Aorta (tissue), 5 donors: Measurements from ENCODE around the gene TEKT2. TPM values are rescaled to one million over a fixed set of nuclear protein-coding genes. Genes with fewer than 3 reads are reported as not detected.

ENCODE experiments used
- ATAC-seq: fragments of 200-7000 bp; cut with Tn5 transposase; one replicate; pipeline ENCODE4 v1.9.1; 2022; ENCODE audit warnings: moderate library complexity; ENCODE audit not compliant: low FRiP score
- DNase-seq, 2 donors: peaks; one replicate each; pipeline ENCODE4 v3.0.0-alpha.2; 2020
- H3K27ac ChIP-seq, 2 donors: one replicate each; pipeline ENCODE4 v1.5.1; 2013; ENCODE audit warnings: low read length in 2 of 2, mild to moderate bottlenecking in 2 of 2, moderate library complexity in 2 of 2, control low read depth in 1 of 2, inconsistent platforms in 1 of 2, low read depth in 1 of 2
- H3K27me3 ChIP-seq, 2 donors: one replicate each; pipeline ENCODE4 v1.6.1; 2013; ENCODE audit warnings: control low read depth in 1 of 2, low read length in 1 of 2, mild to moderate bottlenecking in 1 of 2, moderate library complexity in 1 of 2; ENCODE audit not compliant: insufficient read depth in 2 of 2, control insufficient read depth in 1 of 2
- H3K36me3 ChIP-seq, 2 donors: one replicate each; pipeline ENCODE4 v1.6.1; 2013; ENCODE audit warnings: control low read depth in 1 of 2, low read length in 1 of 2, mild to moderate bottlenecking in 1 of 2; ENCODE audit not compliant: insufficient read depth in 2 of 2, control insufficient read depth in 1 of 2
- H3K4me1 ChIP-seq, 2 donors: one replicate each; pipeline ENCODE4 v1.6.1; 2013; ENCODE audit warnings: low read length in 2 of 2, control low read depth in 1 of 2, mild to moderate bottlenecking in 1 of 2, moderate library complexity in 1 of 2; ENCODE audit not compliant: insufficient read depth in 2 of 2, control insufficient read depth in 1 of 2
- H3K4me3 ChIP-seq, 2 donors: one replicate each; pipeline ENCODE4 v1.5.1; 2013; ENCODE audit warnings: low read length in 2 of 2, control low read depth in 1 of 2, mild to moderate bottlenecking in 1 of 2
- H3K9me3 ChIP-seq: one replicate; pipeline ENCODE4 v1.6.1; 2013; ENCODE audit warnings: mild to moderate bottlenecking, low read length; ENCODE audit not compliant: control insufficient read depth
- WGBS, 2 donors: extraction: QIAGEN DNeasy Blood & Tissue Kit; methylation state at CpG; one replicate each; pipeline ENCODE4 v1.1.7; 2013; 5-methylcytosine and 5-hydroxymethylcytosine counted together
- intact Hi-C, 2 donors: fragments of 100-400 bp; cut with DNase I; formaldehyde crosslinking; loops; one replicate each; pipeline versions ENCODE4 v1.14.2 to v1.15.0; 2022
- polyA plus RNA-seq, 2 donors: library from polyadenylated mRNA; stranded (reverse); fragments of 200-250 nt; gene quantifications; one replicate each; pipeline ENCODE4 v1.2.3, GENCODE V29; 2013
- total RNA-seq, 2 donors: library from RNA; stranded (reverse); fragmentation: NEBNext Ultra II Directional; extraction: Animal tissue kit (Norgen Biotek cat#: 25700); gene quantifications; one replicate each; pipeline ENCODE4 v1.2.1, GENCODE V29; 2021
- donor health status: healthy with polysubstance abuse.
- donor health status: Bipolar disorder and iron deficiency.
- donor health status: DM: no; HTN: no; CAD: no.
- donor health status: DM: no; HTN: no; CAD: no.
- donor health status: DM: yes; HTN: yes; CAD: no.

Gene TEKT2
- total and polyA plus RNA-seq, 4 donors = 0.82 TPM; not detected in 3

DNA sequence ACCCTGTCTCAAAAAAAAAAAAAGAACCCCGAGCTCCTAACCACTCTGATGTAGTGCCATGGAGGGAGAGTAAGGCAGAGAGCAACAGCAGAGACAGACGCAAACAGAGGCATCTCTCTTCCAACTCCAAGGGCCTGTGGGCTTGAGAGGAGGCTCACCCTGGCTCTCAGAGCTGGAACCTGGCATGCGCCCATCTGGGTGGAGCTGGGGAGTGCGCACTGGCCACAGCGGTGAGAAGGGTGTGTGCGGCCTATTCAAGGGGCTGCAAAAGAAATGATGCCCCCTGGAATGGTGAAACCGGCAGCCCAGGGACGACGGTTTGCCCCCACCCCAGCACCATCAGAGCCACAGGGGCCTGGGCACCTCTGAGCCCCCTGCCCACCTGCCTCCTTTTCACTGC, 23.5 kb downstream of the TEKT2 start:
- Histone ChIP-seq H3K27ac (no peak overlapping the region), H3K4me3 (no peak overlapping the region), H3K36me3 (no peaks in the 10 kb centered on the region), H3K4me1 (no peaks in the 10 kb centered on the region), H3K9me3 (no peaks in the 10 kb centered on the region), H3K27me3 (no peaks in the 10 kb centered on the region)
- ATAC-seq (no peak), DNase-seq (no peak)
- intact Hi-C loops = loop anchor here in 1 of 2 donors (2.0 kb wide), 1 partner anchor 19 kb away; no protein-coding TSS in a partner anchor
- WGBS, 2 donors = 93% methylated on average over 9 of the region's 9 CpGs

DNA sequence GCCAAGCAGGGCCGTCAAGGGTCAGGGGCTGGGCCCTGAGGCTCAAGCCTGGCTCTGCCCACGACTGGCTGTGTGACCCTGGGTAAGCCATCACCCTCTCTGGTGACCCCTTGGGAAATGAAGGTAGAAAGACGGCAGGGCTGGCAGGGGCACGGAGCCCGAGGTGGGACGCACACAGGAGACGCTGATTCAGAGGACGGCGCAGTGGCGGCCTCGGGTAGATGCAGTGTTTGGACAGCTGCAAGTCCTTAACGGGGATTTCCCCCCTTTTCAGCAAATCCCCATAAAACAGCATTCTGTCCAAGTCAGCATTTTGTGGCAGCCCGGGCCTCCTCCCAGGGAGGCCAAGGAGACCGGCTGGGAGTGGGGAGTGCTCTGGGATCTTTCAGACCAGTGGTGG, 24.4 kb downstream of the TEKT2 start:
- H3K4me1 ChIP-seq = no peaks in the 10 kb centered on the region
- H3K9me3 ChIP-seq = no peaks in the 10 kb centered on the region
- no peaks in the 10 kb centered on the region for H3K27me3 ChIP-seq
- no peaks in the 10 kb centered on the region for H3K36me3 ChIP-seq
- no peak overlapping the region for H3K4me3 ChIP-seq
- intact Hi-C loops = no loop called here
- 83 to 89% methylated on average over 14 of the region's 14 CpGs for WGBS, 2 donors
- ATAC-seq (no peak), DNase-seq (no peak)
- no peak overlapping the region for H3K27ac ChIP-seq

DNA sequence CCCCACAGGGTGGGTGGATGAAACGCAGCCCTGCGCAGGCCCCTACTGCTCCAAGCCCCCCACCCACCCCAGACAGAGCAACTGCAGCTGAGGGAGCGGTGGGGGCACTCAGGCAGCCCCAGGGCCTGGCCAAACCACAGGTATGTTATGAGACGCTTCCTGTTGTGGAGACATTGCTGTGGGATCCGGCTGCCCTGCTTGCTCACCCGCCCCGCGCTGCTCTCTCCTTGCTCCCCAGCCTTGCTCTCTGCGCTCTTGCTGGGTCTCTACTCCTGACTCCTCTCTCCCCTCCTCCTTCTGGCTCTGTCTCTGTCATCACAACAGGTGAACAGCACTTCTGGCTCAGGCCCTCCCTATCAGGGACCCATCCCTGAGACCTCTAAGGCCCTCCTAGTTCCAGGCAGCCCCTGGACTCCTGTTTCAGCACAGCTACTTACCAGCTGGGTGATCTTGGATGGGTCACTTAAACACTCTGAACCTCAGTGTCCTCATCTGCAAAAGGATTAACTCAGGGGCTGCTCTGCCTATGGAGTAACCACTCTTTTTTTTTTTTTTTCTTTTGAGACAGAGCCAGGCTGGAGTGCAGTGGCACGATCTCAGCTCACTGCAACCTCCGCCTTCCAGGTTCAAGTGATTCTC, 25.3 kb downstream of the TEKT2 start:
- no peak overlapping the region for H3K27ac ChIP-seq
- H3K9me3 ChIP-seq = no peaks in the 10 kb centered on the region
- H3K27me3 ChIP-seq = no peaks in the 10 kb centered on the region
- H3K4me3 ChIP-seq = no peak overlapping the region
- 87 to 89% methylated on average over 9 to 11 of the region's 11 CpGs for WGBS, 2 donors
- ATAC-seq = no peak
- H3K36me3 ChIP-seq = no peaks in the 10 kb centered on the region
- intact Hi-C loops = no loop called here
- DNase-seq = no peak
- no peaks in the 10 kb centered on the region for H3K4me1 ChIP-seq

DNA sequence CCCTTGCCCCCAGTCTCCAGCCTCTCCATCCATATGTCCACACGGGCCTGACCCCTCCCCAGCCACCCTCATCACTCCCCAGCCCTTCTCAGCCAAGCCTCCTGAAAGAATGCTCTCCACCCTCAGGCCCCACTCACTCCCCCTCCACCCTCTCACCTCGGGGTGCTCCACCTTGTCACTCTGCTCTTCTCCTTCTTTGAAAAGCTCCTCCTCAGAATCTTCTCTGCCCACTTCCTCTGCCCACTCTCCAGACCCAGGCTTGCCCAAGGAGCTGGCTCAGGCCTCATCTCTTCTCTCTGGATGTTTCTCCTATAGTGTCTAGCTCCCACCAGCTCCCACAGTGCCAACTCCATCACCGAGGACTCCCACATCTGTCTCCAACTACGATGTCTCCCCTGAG, 27.3 kb downstream of the TEKT2 start:
- DNase-seq = no peak
- Histone ChIP-seq H3K9me3 (no peaks in the 10 kb centered on the region), H3K27ac (no peak overlapping the region), H3K27me3 (no peaks in the 10 kb centered on the region), H3K4me3 (no peak overlapping the region), H3K4me1 (peaks cover 0 to 1% of the 10 kb centered on the region in 2 donors), H3K36me3 (no peaks in the 10 kb centered on the region)
- intact Hi-C loops = no loop called here
- 79 to 81% methylated on average over 4 of the region's 4 CpGs for WGBS, 2 donors
- ATAC-seq = no peak

DNA sequence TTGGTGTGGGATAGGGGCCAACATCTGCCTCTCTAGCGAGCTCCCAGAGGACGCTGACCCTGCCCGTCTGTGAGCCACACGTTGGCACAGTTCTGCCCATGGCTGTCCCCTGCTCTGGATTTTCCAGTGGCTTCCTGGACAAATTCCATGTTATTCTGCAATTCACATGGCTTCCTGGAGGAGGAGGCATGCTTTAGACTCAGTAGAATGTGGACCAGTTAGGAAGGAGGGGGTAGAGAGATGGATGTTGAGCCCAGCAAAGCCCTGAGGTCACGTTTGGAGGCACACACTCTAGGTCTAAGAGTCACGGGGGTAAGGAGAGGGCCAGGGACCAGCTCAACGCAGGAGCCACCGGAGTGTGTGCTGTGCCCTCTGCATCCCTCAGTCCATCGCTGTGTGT, 28.9 kb downstream of the TEKT2 start:
- H3K36me3 ChIP-seq = no peaks in the 10 kb centered on the region
- ATAC-seq (no peak), DNase-seq (no peak)
- intact Hi-C loops = no loop called here
- peaks cover 0 to 4% of the 10 kb centered on the region in 2 donors for H3K4me1 ChIP-seq
- no peak overlapping the region for H3K4me3 ChIP-seq
- no peaks in the 10 kb centered on the region for H3K27me3 ChIP-seq
- no peaks in the 10 kb centered on the region for H3K9me3 ChIP-seq
- no peak overlapping the region for H3K27ac ChIP-seq
- 59 to 68% methylated on average over 9 of the region's 9 CpGs for WGBS, 2 donors

DNA sequence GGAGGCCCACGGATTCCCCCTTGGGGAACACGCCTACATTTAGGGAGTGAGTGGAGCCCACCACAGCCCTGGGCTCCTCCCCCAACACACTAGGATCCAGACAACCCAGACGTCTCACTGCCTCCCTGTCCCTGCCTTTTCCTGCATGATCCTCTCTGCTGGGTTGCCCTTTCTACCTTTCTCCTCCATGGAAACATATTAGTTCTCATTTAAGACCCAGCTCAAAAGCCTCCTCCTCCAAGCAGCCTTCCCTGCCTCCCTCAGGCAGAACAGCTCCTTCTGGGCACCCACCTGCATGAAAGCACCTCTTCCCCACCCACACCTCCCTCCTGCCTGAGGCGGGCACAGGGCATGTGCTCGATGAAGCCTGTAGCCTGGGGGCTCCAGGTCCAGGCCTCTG, 30.5 kb downstream of the TEKT2 start:
- DNase-seq (no peak), ATAC-seq (no peak)
- peak overlapping the region; percentile 20 to 84 for H3K27ac ChIP-seq

DNA sequence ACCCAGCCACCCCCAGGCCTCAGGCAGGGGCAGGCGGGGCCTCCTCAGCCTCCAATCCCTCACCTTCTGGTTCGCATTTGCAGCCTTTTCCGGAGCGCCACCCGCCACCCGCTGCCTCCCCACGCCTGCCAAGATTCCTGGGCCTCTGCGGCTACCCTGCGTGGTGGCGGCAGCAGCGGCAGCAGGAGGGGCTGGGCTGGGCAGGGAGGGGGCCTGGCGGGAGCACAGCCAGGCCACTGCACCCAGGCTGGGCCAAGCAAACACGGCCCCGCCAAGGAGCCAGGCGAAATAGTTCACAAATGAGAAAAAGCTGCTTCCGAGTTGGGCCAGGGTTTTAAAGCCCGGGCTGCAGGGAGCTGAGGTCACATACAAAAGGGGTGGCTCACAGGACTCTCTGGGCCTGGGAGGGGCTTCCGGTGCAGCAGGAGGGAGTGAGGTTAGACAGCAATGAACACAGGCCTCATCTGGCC, 31.3 kb downstream of the TEKT2 start:
- no peaks in the 10 kb centered on the region for H3K36me3 ChIP-seq
- ATAC-seq (peak; percentile 92), DNase-seq (peak; percentile 92 to 93)
- peaks cover 0 to 4% of the 10 kb centered on the region in 2 donors for H3K4me1 ChIP-seq
- 8 to 9% methylated on average over 18 of the region's 18 CpGs for WGBS, 2 donors
- H3K4me3 ChIP-seq = no peak overlapping the region
- H3K9me3 ChIP-seq = no peaks in the 10 kb centered on the region
- intact Hi-C loops = loop anchor here in 1 of 2 donors (1.0 kb wide), 1 partner anchor 21 kb away; no protein-coding TSS in a partner anchor
- peak overlapping the region; percentile 20 to 89 for H3K27ac ChIP-seq
- no peaks in the 10 kb centered on the region for H3K27me3 ChIP-seq

More for the DNA sequence above, 30.5 kb downstream of the TEKT2 start:
- H3K9me3 ChIP-seq = no peaks in the 10 kb centered on the region
- no peaks in the 10 kb centered on the region for H3K27me3 ChIP-seq
- H3K4me1 ChIP-seq = peaks cover 0 to 4% of the 10 kb centered on the region in 2 donors
- H3K4me3 ChIP-seq = no peak overlapping the region
- H3K36me3 ChIP-seq = no peaks in the 10 kb centered on the region
- WGBS, 2 donors = 65 to 66% methylated on average over 5 of the region's 5 CpGs
- intact Hi-C loops = no loop called here

DNA sequence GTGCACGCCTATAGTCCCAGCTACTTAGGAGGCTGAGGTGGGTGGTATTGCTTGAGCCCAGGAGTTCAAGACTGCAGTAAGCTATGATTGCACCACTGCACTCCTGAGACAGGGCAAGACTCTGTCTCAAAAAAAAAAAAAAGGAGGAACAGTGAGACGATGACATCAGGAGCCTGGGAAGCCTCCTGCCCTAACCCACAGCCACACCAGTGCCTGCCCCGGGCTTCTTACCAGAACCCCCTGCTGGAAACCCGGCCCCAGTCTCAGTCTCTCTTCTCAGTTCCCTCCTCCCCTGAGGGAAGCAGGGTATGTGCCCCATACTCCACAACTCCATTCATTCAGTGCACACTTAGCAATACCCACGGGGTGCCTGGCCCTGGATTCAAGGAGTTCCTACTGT, 32.0 kb downstream of the TEKT2 start:
- peaks cover 0 to 4% of the 10 kb centered on the region in 2 donors for H3K4me1 ChIP-seq
- intact Hi-C loops = loop anchor here in 1 of 2 donors (1.0 kb wide), 1 partner anchor 20 kb away; no protein-coding TSS in a partner anchor
- H3K27ac ChIP-seq = peak overlapping the region; percentile 71 to 89
- ATAC-seq (no peak), DNase-seq (no peak)
- H3K9me3 ChIP-seq = no peaks in the 10 kb centered on the region
- H3K27me3 ChIP-seq = no peaks in the 10 kb centered on the region
- 37 to 47% methylated on average over 5 of the region's 5 CpGs for WGBS, 2 donors
- no peaks in the 10 kb centered on the region for H3K36me3 ChIP-seq
- H3K4me3 ChIP-seq = no peak overlapping the region

DNA sequence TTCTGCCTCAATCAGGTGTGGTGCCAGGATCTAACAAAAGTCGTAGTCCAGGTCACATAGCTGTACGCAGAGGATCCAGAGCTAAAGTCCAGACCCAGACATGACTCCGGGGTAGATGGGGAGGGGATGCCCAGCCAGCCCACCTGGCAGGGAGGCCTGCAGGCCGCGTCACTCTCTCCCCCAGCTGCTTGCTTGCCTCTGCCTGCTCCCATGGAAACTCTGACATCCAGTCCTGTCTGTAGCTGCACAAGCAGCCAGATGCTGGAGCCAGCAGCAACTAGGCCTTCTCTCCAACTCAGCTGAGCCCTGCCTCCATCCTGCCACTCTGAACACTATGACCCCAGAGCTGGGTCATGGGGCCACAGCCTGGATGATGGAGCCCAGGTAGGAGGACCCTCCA, 33.0 kb downstream of the TEKT2 start:
- no peak for ATAC-seq
- H3K27ac ChIP-seq = peak overlapping the region; percentile 71 to 89

More for the DNA sequence above, 33.0 kb downstream of the TEKT2 start:
- no peaks in the 10 kb centered on the region for H3K9me3 ChIP-seq
- DNase-seq = no peak
- no peaks in the 10 kb centered on the region for H3K36me3 ChIP-seq
- H3K27me3 ChIP-seq = no peaks in the 10 kb centered on the region
- H3K4me1 ChIP-seq = peaks cover 0 to 4% of the 10 kb centered on the region in 2 donors
- 35 to 44% methylated on average over 5 of the region's 5 CpGs for WGBS, 2 donors
- intact Hi-C loops = no loop called here
- no peak overlapping the region for H3K4me3 ChIP-seq
